Left renal cortex interstitium (tissue), 4 donors: ENCODE results near the gene NSMCE1. TPM values are rescaled to one million over a fixed set of nuclear protein-coding genes. Genes with fewer than 3 reads are reported as not detected.

ENCODE experiments used
- polyA plus RNA-seq, 4 donors: library from polyadenylated mRNA; unstranded; fragments of 120-200 nt; gene quantifications; one replicate each; pipeline ENCODE4 v1.2.1, GENCODE V29; 2013; ENCODE audit not compliant: insufficient read length in 4 of 4

The NSMCE1 gene
- polyA plus RNA-seq, 4 donors = 71.7 to 91.5 (median 81.5) TPM

Other genes starting within 250 kb of the NSMCE1 start
- gene C16orf82, start 201.8 kb downstream of the NSMCE1 start, polyA plus RNA-seq = not detected
- gene KDM8, start 65.2 kb downstream of the NSMCE1 start, polyA plus RNA-seq = 10 to 100 TPM in 1 of 4 donors, 1 to 10 TPM in 3; 8.1 to 12.0 (median 9.3) TPM
- gene IL4R, start 45.2 kb upstream of the NSMCE1 start, polyA plus RNA-seq = 10 to 100 TPM; 14.2 to 22.9 (median 19.1) TPM
- gene IL21R, start 133.4 kb upstream of the NSMCE1 start, polyA plus RNA-seq = under 1 TPM in 3 of 4 donors, not detected in 1; 0.04 to 0.46 (median 0.29) TPM